Effector CD4-positive, alpha-beta T cell (primary cell): ENCODE measurements around the gene LPAR2.

Source experiments
- DNase-seq: peaks from one replicate; pipeline ENCODE4 v3.0.0-alpha.2; 2020

LPAR2 gene

DNA sequence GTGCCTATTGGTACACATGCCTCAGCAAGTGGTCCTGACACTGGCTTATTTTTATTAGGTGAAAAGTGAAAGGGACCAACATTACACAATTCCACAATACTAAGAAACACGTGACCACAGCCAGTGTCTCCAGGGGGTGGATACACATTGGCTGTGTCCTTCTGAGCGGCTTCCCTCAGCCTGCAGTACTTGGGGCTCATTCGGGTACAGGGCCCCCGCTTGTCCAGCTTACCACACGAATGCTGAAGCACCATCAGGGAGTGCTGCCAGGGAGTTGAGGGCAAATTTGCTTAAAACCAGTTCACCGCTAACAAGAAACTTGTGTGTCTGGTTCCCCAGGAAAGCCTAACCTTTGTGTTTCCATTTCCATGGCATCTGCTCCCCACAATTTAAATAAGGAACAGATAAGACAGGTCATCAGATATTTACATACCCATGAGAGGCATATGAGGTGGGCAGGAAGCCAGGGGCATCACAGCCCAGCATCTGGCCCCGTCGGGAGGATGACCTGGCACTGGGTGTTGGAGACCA lies 32.8 kb downstream of the LPAR2 start:
- DNase-seq = no peak

DNA sequence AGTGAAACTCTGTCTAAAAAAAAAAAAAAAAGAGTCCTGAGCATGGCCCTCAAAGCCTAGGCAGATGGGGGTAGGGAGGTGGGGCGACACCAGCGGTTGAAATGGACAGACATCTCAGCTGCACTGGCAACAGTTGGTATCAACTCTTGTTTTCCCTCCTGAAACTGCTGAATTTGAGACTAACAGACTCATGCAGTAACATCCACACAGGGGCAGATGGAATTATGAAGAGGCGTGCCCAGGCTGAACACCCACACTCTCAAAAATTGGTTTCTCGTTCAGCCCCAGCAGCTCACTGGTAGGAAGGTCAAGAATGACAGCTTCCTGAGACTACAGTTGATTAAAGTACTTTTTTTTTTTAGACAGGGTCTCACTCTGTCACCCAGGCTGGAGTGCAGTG lies 33.6 kb downstream of the LPAR2 start:
- no peak for DNase-seq

DNA sequence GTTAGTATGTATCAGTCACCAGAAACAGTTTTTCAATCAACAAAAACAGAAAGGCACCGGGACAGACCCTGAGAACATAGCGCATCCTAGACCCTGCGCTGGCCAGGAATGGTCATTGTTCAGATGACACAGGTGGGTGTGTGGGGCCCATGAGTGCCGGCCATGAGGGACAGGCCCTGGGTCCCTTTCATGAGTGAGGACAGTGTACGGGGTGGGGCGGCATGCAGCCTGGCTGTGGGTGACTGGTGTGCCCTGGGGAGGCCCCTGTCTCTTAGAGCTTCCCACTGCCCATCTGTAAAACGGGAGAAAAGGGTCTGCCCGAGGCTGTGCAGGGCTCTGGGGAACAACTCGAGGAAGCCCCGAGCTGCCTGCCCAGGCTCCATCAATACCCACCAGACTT lies 35.3 kb downstream of the LPAR2 start:
- no peak for DNase-seq

DNA sequence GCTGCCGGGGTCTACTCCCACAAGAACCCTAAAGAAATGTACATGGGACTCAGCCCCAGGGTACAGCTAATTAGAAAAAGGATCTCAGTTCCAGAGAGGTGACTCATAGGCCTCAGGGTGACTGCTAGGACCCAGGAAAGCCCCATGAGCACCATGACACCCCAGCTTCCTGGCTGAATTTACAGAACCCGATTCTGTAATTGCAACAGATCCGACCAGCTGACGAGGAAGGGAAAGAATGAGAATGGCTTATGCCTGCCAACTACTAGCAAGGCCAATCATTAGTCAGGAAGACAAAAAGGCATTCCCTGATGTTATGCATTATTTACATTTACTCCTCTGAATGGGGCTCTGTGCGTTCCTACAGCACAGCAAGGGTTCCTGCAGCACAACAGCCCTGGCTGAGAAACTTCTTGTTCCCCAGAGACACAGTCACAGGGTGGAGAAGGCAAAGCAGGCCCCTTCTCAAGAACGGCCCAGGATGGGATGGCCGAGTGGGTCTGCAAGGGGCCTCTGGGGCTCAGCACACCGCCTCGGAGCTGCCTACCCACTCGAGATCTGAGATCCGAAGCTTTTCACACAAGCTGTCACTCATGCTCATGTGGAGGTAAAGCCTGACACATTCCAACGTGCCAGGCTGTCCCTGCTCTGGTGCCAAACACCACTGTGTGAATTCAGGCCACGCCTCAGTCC lies 36.7 kb downstream of the LPAR2 start:
- peak; percentile 67 for DNase-seq

DNA sequence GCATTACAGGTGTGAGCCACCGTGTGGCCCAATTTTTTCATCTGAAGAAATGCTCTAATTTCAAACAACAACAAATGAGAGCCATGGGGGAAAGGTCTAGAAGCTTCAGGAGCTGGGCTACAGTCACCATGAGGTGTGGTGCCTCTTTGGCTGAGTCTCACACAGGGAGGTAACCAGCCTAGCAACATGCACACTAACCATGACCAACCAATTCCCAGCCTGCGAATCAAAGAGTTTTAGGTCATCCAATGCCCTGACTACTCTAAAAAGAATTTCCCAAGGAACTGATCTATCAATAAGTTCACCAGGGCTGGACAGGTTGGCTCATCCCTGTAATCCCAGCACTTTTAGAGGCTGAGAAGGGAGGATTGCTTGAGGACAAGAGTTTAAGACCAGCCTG lies 39.5 kb downstream of the LPAR2 start:
- DNase-seq = no peak

DNA sequence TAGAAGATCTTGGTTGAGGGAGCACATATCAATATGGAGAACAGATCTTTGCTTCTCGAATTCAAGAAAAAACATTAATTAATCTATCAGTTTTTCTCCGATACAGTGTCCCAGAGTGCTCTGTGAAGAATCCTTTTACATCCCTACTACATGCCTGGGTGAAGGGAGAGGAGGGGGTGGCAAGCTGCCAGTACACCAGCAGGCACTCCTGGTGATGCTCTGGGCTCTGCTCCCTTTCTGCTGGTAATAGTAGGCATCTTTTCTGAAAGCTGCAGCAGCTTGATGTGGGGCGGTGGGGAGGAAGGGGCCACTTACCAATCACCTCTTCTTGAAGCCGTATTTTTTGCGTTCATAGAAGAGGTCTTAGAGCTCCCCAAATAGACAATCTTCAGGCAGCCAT lies 40.2 kb downstream of the LPAR2 start:
- DNase-seq = no peak

DNA sequence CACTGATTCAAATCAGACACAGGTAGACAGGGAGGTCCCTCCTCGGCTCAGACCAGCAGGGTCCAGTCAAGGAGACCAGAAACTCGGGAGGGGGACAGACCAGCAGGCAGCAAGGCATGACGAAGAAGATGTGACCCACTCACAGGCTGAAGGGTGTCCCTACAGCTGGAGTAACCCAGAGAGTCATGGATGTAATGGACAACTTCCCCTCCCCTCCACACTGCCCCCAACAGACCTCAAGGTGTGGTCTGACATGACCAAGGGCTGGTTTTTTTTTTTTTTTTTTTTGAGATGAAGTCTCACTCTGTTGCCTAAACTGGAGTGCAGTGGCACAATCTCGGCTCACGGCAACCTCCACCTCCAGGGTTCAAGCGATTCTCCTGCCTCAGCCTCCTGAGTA lies 43.7 kb downstream of the LPAR2 start:
- DNase-seq = no peak

DNA sequence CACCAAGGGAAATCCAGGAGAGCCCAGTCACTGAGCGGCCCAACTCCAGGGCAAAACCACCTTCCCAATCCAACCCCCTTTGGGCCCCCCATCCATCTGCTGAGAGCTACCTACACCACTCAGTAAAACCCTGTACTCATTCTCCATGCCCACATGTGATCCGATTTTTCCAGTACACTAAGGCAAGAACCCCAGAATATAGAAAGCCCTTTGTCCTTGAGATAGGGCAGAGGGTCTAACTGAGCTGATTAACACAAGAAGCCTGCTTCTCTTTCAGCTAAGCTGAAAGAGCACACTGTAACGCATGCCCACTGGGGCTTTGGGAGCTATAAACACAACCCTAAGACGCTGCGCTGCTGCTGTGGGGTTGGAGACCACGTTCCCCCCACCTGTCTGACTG lies 45.5 kb downstream of the LPAR2 start:
- no peak for DNase-seq

DNA sequence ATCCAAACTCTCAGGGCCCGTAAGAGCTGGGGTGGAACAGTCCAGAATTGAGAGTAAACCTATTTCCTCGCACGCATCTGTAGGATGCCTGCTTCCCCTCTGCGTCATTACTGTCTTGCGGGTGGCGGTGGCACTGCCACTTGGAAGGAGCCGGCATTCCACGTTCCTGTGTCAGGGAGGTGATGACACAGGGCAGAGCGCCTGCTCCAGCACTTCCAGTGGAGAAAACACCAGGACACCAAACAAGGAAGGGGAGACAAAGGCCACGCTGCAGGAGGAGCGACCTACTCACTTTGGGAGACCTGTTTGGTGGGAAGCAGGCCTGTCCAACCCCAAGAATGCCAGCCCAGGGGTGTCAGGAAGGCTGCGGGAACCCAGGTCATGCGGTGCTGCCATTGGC lies 46.6 kb downstream of the LPAR2 start:
- no peak for DNase-seq

DNA sequence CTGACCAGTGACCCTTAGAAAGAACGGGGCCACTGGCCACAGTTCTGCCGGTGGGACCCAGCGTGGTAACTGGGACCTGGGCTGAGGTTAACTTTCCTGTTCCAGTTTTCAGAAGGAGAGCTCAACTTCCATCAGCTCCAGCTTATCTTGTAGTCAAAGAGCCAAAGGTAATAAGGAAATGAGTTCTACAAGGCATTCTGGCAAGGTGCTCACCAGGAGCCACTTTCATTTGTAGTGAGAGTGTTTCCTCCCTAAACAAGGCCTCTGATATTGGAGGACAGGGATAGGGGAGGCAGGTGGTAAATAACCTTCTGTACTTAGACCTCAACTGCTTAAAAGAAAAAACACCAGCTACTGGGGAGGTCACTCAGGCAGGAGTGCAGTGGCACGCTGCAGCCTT lies 47.6 kb downstream of the LPAR2 start:
- DNase-seq = no peak

DNA sequence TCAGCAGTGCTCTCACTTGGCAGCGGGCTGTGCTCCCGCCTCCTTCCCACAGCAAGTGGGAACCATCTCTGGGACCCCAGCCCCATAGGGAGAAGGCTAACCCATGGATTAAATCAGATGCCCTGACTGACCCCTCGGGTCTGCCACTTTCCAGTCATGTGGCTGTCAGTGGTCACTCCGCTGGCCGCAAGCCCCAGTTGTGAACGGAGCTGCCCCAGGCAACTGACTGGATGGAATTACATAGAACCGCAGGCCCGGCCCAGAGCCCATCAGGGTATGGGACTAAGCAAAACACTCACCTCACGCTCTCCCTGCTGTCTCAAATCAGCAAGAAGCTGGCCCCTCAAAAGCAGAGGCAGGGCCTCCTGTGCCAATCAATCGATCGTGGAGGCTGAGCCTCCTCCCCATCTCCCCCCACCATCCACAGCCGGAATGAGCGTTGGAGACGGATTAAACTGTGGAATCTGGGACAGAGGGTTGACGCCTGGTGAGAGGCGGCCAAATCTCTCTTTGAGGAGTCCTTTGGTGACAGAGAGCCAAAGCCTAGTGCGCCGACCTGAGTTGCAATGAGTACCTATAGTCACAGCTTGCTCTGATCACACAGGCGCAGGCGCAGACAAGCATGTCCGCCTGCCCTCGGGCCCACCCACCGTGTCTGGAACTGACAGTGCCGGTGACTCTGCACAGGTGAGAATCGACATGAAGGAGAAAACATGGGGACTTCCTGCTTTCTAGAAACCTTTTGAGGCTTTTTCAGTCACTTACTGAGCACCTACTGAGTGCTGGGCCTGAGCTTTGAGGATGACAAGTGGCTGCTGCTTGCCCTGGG lies 48.3 kb downstream of the LPAR2 start:
- no peak for DNase-seq

DNA sequence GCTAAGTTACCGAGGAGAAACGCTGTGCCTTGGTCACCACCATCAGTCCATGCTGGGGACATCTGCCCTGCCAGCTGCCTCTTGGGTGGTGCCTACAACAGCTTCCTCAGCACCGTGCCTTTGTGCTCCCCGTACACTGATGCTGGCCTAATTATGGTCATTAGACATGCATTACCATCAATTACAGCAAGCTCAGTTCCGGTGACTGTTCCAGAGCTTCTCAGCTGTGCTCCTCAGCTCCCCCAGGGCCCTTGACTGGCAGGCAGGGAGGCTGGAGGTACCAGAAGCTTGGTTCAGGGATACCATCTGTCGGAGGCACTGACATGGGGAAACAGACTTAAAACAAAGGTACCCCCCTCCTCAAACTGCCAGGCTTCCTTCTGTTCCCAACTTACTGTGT lies 49.8 kb downstream of the LPAR2 start:
- DNase-seq = no peak

DNA sequence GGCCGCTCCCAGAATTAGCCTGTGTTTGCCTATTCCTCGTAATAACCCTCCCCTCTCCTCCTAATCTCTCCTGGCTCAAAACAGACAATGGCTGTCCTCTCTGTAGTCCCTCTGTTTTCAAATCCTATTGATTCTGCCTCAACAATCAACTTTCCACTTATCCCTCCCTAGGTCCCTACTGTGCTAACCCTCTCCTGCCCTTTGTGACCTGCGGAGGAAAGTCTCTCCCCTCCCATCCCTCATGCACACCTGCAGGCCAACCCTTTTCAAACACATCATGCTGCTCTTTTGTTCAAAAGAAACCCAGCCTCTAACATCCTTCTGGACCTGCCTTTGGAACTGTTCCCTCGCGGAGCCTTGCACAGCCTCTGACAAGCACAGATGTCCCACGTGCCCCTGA lies 52.6 kb downstream of the LPAR2 start:
- no peak for DNase-seq
